Suppressor macrophage treated with lipopolysaccharide for 1 hour (primary cell): ENCODE measurements around the gene ADAM10.
"Not testable (repeated sequence)": the region's sequence is repeated elsewhere in the genome, so short reads cannot be mapped to it uniquely, and the experiment has no call there.

Experiments used
- DNase-seq, 3 donors: peaks; one replicate each; pipeline ENCODE4 v3.0.0-alpha.2; 2020 to 2022

The ADAM10 gene

GRCh38 chr15:58665672-58666071, 83.8 kb downstream of the ADAM10 start:
- DNase-seq, result peak; percentile 32 to 70 (median 66)

GRCh38 chr15:58650102-58650501, 99.4 kb downstream of the ADAM10 start:
- DNase-seq, result no peak

GRCh38 chr15:58649175-58649574, 100.3 kb downstream of the ADAM10 start:
- DNase-seq, result no peak

- no peak for DNase-seq
Measured at GRCh38 chr15:58643996-58644395, 105.5 kb downstream of the ADAM10 start.

- DNase-seq, result no peak
Measured at GRCh38 chr15:58641660-58642059, 107.8 kb downstream of the ADAM10 start.

GRCh38 chr15:58639992-58640391, 109.5 kb downstream of the ADAM10 start:
- DNase-seq, result no peak

GRCh38 chr15:58639002-58639756, 110.3 kb downstream of the ADAM10 start:
- DNase-seq, result no peak

- DNase-seq, result no peak
Measured at GRCh38 chr15:58632789-58633188, 116.7 kb downstream of the ADAM10 start.

GRCh38 chr15:58631319-58631718, 118.2 kb downstream of the ADAM10 start:
- DNase-seq, result no peak

GRCh38 chr15:58629625-58630024, 119.9 kb downstream of the ADAM10 start:
- no peak for DNase-seq

GRCh38 chr15:58628206-58628947, 121.1 kb downstream of the ADAM10 start:
- peak; percentile 27 to 47 (median 40) for DNase-seq

GRCh38 chr15:58627701-58628100, 121.8 kb downstream of the ADAM10 start:
- peak in 1 of 3 donors; percentile 23 for DNase-seq

- no peak for DNase-seq
Measured at GRCh38 chr15:58627046-58627445, 122.5 kb downstream of the ADAM10 start.

GRCh38 chr15:58626378-58626777, 123.1 kb downstream of the ADAM10 start:
- no peak for DNase-seq

GRCh38 chr15:58622877-58623276, 126.6 kb downstream of the ADAM10 start:
- no peak for DNase-seq

GRCh38 chr15:58620268-58620667, 129.2 kb downstream of the ADAM10 start:
- DNase-seq, result not testable (repeated sequence)

GRCh38 chr15:58616171-58616570, 133.3 kb downstream of the ADAM10 start:
- no peak for DNase-seq

GRCh38 chr15:58611731-58612676, 137.5 kb downstream of the ADAM10 start:
- no peak for DNase-seq

- DNase-seq, result no peak
Measured at GRCh38 chr15:58608711-58609110, 140.8 kb downstream of the ADAM10 start.

GRCh38 chr15:58608129-58608590, 141.3 kb downstream of the ADAM10 start:
- peak; percentile 13 to 43 (median 40) for DNase-seq

GRCh38 chr15:58606577-58607080, 142.9 kb downstream of the ADAM10 start:
- DNase-seq, result no peak

GRCh38 chr15:58605931-58606530, 143.5 kb downstream of the ADAM10 start:
- DNase-seq, result peak; percentile 68 to 80 (median 77)
